Measurements from ENCODE around the gene MAD1L1.
A peak's percentile ranks its signal among the peaks of the same experiment; 100 is the strongest.

The MAD1L1 gene

DNA sequence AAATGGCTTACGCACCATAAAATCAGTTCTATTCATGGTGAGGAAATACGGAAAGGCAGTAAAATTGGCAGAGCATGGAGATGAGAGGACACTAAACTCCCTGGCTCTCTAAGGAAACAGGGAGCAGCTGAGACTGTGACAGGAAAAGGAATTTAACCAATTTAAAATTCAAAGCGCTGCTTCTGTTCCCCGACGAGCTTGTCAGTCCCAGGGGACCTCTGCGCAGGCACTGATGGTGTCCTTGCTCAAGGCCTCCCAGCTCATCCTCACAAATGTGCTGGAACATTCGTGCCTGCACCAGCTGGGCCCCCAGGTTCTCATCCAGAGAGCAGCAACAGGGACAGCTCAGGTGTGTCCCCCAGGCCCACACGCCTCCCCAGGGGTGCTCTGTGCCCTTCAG lies 101.4 kb downstream of the MAD1L1 start:
- DNase-seq, result no peak

DNA sequence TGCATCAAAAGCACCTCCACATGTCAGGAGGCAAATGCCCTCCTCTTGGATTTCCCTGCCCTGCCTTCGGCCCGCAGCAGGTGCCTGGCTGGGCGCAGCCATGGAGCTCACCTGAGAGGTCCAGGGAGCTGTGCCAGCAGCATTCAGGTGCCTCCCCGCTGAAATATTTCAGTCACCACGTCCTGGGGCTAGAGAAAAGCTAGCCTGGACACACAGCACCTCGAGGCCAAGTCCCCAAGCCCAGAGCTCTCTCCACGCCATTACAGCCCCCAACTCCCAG lies 102.7 kb downstream of the MAD1L1 start:
- no peak for DNase-seq

DNA sequence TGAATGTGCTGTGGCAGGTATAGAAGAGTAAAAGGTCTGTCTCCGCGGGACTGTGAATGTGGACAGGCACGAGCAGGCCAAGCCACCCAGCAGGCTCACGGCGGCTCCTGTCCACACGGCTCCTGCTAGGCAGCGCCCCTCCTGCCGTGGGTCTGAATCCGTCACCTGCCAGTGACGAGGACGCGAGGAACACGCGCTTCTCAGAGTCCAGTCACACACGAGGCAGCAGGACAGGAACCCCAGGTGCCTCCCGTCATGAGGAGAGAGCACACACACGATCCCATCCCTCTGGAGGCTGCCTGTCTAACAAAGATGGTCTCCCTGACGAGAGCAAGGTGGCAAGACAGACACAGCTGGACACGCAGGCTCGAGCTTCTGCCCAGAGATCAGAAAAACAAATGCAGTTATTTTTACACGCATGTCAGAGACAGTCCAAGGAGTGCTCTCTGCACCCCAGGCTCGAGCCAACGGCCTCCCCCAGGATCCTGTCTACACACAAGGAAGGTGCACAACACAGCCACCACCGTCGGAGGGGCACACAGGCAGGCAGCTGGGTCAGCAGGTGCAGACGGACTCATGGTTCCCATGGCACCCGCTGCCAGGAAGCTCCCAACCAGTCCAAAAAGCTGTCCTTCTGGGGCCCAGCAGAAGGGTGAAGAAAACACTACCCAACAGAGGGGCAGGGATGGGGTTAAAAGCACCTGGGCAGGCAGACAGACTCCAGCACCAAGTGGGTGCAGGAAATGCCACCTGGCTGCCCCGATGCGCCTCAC lies 103.2 kb downstream of the MAD1L1 start:
- no peak for DNase-seq

DNA sequence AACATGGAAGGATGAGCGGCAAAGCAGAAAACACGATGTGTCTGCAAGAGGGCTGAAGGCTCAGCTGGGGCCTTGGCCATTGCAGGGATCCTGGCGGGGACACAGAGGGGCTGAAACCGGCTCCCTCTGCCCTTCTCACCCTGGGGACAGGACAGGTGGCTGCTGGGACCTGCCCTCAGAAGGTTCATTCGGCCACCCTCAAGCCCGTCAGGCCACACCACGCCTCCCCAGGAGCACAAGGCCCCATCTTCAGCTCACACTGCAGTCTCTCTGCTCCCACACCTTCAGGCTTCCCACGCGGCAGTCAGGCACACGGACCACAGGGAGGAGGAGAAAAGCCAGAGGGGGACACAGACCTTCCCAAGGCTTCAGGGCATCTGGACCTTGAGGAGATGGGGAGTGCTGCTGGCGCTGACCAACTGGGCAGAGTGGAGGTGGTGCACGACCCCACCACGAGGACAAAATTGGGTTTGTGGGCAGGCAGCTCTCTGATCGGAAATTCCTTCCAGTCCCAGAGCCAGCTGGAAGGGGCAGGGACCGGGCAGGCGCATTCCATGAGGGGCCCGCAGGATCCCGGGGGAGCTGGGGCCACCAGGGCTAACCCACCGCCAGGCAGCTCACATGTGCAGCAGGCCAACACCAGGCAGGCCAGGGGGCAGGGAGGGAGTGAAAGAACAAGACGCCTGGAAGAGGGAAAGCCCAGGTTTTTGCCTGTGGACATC lies 104.0 kb downstream of the MAD1L1 start:
- DNase-seq, result no peak

DNA sequence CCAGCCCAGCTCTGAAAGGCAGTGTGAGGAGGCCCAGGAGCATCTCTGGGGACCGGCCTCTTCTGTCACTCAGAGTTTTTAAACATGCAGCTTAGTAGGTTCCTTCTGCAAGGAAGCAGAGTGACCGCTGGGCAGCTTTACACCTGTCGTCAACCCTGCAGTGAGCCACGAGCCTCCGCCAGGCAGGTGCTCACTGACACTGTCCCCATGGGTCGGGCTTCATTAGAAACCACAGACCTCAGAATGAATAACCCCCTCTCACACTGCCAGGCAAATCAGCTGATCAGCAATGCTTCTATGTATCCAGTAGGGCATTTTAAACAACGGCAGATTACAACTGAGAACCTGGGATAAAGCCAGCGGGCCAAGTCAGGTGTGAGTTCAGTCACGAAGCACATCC lies 106.1 kb downstream of the MAD1L1 start:
- no peak for DNase-seq

DNA sequence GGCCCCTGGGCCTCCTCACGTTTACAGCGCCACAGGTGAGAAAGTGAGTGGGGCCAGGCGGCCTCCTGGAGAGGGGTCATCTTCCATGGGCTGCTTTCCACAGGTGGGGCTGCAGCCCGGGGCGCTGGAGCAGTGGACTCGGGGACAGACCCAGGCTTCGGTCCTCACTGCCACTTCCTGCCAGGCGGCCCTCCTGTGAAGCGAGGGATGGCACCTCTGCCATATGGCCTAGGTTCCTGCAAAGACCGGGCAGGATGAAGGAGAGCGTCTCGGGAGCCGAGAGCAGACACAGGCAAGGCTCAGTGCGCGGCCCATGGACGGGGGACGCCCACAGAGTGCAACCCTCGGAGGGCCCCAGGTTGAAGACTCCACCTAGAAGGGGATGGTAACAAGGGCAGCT lies 106.8 kb downstream of the MAD1L1 start:
- no peak for DNase-seq

DNA sequence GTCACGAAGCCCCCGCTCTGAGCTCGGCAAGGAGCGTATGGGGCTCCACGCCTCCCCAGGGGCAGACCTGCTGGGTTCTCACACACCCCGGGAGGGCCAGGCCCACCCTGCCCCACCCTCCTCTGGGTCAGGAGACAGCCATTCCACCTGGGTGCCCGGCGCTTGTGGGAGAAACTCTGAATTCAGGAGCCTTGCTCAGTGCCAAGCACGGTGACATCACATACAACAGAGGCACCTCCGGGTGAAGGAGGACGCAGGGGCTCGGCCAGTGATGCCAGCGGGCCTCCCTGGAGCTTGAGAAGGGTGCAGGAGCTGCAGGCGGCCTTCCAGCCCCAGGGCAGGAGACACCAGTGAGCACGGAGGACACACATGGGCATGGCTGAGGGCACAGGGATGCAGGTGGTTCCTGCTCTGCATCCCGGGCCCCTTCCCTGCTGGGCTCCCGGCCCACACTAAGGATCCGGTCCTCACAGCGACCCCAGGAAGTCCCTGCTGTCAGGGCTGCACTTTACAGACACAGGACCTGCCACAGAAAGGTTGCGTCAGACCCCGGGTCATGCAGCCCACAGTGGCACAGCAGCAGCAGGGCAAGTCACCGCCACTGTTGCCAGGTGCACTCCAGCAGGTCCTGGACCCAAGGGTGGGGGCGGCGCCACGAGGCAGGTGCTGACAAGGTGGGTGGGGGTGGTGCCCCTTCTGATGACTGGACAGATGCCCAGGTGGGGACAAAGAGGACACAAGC lies 108.0 kb downstream of the MAD1L1 start:
- DNase-seq, result no peak

DNA sequence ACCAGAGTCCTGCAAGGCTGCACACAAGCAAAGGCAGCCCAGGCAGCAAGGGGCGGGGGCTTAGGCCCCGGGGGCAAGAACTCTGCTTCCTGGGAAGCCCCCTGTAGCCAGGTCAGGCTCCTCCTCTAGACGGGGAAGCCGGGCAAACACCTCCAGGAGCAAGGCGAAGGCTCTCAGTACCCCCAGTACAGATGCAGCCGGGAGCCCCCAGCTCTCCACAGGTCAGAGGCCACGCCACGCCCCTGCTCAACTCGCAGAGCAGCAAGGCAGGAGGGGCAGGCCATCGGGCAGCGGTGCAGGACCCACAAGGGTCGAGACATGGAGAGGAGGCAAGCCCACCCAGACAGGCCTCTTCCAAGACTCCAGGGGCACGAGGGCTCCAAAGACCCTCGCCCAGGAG lies 108.8 kb downstream of the MAD1L1 start:
- DNase-seq, result no peak

DNA sequence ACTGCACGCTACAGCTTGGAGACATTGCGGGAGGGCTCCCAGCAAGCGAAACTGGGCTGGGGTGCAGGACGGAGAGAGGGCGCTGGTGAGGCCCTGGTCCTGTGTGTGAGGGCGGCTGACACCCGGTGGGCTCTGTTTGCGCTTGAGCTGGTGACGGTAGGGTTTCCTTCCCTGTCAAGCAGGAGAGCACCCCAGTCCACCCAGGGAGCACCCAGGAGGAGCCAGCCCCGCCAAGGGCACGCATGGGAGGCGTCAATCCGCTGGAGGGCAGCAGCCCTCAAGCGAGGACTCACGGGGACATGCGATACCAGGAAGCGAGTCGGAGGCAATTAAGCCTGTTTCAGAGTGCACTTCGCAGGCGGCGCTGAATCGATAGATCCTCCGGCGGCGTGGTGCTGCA lies 109.4 kb downstream of the MAD1L1 start:
- no peak for DNase-seq

DNA sequence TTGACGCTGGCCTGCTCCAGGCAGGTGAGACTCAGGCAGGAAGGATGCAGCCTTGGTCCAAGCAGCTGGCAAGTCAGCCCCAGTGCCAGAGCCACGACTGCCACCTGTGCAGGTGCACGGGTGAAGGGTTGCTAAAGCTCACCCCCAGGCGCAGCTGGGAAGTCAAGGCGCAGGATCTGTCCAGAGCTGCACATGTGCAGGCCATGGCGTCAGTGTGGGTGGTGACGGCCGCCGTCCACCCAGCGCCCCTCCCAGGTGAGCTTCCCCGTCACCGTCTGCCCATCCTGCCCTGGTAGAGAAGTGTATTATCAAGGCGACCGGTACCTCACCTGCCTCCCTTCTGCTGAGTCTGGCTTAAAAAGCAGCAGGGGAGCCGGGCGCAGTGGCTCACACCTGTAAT lies 110.1 kb downstream of the MAD1L1 start:
- no peak for DNase-seq

DNA sequence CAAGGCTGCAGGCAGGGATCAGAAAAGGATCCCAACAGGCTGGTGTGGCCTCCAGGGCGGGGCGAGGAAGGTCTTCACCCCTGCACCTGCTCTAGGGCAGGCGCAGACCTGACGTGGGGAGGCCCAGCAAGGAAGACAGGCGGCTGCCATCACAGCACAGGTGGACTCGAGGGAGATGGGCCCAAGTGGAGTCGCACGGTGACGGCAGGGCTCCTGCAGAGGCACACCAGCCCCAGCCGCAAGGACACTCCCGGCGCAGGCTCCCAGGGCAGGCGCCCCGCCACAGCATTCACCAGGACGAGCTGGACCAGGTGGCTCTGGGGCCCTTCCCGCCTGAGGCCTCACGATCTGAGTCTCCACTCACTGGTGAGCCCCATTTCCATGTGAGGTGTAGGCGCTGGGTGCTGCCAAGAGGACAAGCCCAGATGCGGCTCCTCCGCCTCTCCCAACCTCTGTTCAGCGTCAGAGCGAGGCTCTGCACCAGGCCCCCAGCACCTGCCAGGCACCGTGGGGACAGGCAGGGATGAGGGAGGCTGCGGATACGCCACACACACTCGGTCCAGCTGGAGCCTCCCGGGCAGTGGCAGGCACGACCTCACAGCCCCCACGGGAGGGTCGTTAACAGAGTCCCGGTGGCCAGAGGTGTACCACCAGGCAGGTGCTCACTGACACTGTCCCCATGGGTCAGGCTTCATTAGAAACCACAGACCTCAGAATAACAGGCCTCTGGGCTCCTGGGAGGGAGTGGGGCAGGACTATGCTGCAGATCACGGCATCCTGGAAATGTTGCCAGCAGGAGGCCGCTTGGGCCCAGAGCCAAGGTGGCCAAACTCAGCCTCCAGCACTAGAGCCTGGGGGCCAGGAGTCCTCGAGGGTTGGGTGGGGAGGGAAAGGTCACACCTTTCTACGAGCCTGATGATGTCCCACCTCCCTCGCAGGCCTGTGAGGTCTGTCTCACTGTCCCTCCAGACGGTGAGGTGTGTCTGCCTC lies 111.6 kb downstream of the MAD1L1 start:
- no peak for DNase-seq

DNA sequence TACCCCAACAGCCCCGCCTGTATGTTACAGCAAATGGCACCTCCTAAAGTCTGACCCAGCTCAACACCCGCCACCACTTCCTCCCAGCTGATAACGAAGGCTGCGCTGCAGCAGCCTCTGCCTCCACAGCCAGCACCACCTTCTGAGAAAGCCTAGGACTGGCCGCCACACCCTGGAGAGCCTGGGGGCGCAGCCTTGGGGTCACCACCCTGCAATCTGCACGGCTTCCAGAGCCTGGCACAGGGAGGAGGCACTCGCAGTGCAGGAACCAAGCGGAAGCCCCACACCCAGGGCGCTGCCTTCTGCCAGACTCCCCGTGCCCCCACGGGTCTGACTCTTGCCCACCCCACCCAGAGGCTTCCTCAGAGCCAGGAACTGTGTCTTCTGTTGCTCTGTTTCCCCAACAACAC lies 112.5 kb downstream of the MAD1L1 start:
- peak; percentile 66 for DNase-seq

DNA sequence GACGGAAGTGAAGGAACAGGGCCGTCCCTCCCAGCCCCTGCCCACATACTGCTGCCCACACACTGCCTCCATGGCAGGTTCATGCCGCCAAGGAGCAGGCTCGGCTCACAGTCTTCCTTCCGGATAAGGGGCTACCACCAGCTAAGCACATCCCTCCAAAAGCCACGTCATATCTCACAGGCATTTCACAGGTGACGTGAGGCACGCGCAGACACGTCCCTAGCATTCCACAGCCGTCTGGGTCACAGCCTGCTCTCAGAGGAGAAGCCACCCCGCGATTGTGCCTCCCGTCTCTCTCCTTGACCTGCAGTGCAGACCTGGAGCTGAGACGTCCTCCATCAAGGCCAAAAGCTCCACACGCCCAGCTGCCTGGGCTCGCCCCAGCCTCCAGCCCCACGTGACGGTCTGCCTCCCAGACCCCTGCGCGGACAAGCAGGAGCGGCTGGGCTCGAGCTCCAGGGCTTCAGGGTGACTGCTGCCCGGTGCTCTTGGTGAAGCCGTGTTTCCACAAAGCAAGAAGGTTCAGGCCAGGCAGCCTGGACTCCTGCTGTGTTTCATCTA lies 114.0 kb downstream of the MAD1L1 start:
- no peak for DNase-seq

DNA sequence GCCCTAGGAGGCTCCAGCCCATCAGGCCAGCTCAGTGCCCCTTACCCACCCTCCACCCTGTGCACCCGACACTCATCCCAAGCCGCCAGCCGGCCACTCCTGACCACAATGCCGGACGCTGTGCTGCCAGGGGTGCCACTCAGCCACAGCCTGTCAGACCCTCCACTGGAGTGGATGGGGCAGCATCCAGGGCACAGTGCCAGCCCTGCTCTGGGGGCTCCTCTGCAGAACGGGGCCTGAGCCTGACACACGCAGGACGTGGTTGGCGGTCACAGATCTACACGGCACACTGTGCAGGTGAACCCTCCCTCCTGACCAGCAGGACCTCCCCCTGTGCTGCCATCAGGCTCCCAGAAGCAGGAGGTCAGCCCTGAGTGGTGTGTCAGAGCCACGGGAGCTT lies 114.7 kb downstream of the MAD1L1 start:
- DNase-seq, result no peak

DNA sequence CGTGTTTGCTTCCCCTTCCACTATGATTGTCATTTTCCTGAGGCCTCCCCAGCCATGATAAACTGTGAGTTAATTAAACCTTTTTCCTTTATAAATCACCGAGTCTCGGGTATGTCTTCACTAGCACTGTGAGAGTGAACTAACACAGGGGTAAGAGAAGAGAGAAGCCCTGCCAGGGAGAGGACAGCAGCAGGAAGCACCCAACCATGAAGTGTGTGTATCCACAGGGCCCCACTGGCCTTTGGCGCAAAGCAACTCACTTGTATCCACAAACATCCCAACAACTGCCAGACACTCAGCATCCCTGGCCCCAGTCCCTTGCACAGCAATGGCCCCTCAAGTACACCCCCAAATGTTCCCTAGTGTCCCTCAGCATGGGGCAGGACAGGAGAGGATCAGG lies 115.1 kb downstream of the MAD1L1 start:
- no peak for DNase-seq

DNA sequence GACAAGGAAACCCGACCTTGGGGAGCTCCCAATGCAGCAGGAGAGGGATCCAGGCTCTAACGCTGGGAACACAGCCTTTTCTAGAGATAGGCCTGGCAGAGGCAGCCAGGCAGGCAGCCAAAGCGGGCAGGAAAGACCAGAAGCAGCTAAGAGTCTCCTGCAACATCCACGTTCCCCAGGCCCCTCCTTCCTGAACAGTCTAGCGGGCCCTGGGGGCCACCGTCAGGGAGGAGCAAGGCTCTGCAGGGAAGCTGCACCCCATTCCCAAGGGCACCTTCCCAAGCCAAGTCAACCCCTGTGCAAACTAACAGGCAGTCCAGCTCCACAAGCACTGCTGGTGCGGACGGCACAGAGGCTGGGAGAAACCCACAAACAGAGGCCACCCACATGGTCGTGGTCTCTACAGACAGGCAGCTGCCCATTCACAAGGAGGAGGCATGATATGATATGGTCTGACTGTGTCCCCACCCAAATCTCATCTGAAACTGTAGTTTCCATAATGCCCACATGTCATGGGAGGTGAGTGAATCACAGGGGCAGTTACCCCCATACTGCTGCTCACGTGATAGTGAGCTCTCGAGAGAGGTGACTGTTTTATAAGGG lies 115.7 kb downstream of the MAD1L1 start:
- no peak for DNase-seq

DNA sequence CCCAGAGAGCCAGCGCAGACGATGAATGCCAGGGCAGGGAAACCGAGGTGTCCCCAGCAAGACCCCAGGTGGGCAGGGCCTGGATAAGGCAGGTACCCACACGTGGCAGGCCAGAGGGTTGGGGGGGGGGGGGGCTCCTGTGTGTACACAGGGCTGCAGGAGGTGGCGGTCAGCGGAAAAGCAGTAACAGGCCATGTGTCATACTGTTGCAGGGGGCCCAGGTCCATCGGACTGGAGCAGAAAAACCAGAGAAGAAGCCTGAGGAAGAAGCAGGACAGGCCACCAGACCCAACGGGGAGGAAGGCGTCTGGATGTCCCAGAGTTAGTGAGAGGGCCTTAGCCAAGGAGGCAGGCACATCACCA lies 116.3 kb downstream of the MAD1L1 start:
- DNase-seq, result no peak

DNA sequence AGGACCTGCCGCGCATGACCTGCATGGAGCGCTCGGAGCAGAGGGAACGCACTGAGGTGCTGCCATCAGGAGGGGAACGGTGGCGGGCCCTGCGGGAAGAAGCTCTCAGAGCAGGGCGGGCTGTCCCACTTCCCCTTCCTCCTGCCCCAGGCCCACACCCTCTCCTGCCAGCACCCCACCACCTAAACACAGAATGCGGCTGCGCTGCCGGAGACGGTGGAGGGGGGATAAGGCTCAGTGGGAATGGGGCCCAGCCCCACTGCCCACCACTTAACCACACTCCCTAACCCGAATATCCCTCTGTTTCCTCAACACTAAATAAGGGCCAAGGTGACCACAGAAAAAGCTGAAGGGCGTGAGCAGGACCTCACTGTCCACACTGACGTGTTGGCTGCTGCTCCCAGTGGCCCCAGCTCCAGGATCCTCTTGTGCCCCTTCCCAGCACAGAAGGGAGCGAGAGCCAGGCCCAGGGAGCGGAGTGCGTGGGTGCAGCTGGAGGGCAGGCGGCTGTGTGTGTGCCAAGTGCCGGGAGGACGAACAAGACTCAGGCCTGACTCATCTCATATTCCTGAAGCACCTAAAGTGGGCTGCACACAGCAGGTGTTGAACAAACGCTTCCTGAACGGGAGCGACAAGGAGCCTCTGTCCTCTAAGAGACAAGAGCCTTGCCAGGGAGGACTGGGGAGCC lies 116.8 kb downstream of the MAD1L1 start:
- no peak for DNase-seq

DNA sequence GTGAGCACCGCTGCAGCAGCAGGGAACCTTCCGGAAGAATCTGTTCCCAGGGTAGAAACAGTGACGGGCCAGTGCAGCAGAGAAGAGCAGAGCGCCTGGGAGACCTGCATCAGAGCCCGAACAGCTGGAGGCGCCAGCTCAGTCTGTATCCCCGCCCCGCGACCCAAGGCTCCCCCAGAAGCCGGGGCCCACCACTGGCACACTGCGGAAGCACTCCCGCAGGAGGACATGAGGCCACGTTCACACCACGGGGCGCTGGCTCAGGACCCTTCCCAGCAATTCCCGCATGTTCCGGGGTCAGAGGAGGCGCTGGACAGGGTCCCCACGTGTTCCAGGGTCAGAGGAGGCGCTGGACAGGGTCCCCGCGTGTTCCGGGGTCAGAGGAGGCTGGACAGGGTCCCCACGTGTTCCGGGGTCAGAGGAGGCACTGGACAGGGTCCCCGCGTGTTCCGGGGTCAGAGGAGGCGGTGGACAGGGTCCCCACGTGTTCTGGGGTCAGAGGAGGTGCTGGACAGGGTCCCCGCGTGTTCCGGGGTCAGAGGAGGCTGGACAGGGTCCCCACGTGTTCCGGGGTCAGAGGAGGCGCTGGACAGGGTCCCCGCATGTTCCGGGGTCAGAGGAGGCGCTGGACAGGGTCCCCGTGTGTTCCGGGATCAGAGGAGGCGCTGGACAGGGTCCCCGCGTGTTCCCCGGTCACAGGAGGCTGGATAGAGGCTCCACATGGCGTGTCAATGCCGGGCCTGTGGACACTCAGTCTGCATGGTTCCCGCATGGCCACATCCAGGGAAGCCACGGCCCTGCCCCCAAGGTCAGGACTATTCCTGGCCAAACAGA lies 117.6 kb downstream of the MAD1L1 start:
- DNase-seq, result no peak

DNA sequence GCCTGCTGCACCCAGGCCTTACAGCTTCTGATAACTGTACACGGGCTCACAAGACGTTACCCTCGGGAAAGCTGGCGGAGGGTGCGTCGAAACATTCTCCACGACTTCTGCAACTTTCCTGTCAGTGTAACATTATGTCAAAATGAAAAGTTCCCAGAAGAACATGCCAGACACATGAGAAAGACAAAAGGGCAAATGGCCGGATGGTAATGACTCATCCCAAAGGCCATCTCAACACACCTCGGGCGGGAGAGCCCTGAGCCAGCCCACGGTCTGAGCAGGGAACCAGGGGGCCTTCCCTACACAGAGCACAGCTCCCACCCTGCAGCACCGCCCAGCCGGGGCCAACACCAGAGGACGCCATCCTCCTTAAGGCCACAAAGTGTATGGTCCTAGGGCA lies 118.7 kb downstream of the MAD1L1 start:
- DNase-seq, result no peak

Measured in activated CD4-positive, alpha-beta T cell treated with anti-CD3 and anti-CD28 coated beads, Interleukin-10, Interleukin-2, amounts not matched to agents 100 ng/mL and 50 ng/mL, durations not matched to agents 16 hours and 8 hours (primary cell).